Skeletal muscle satellite cell (primary cell): ENCODE measurements around the gene SERTAD2.

Experiments used
- H3K27me3 ChIP-seq: 2 replicates; pipeline ENCODE4 v1.7.0; 2013; ENCODE audit warnings: low read length; ENCODE audit not compliant: control insufficient read depth, insufficient read depth
- H3K36me3 ChIP-seq: 2 replicates; pipeline ENCODE4 v1.7.0; 2013; ENCODE audit warnings: mild to moderate bottlenecking, control low read depth, low read length; ENCODE audit not compliant: insufficient read depth
- H3K4me1 ChIP-seq: 2 replicates; pipeline ENCODE4 v1.7.0; 2013; ENCODE audit warnings: low read length; ENCODE audit not compliant: control insufficient read depth, insufficient read depth
- H3K4me2 ChIP-seq: 2 replicates; pipeline ENCODE4 v1.7.0; 2013; ENCODE audit warnings: mild to moderate bottlenecking, low read length
- H3K4me3 ChIP-seq: 2 replicates; pipeline ENCODE4 v1.7.0; 2013; ENCODE audit warnings: low read length
- H3K9ac ChIP-seq: 2 replicates; pipeline ENCODE4 v1.7.0; 2013; ENCODE audit warnings: mild to moderate bottlenecking, low read depth, low read length, moderate library complexity
- H3K9me3 ChIP-seq: replicated peaks from 2 replicates; pipeline ENCODE4 v1.7.0; 2013; ENCODE audit warnings: mild to moderate bottlenecking, control low read depth, low read length

Gene SERTAD2

GRCh38 chr2:64631771-64632170 is 21.9 kb downstream of the SERTAD2 start:
- Histone ChIP-seq H3K9me3 (no peaks in the 10 kb centered on the region), H3K9ac (no peak overlapping the region), H3K27me3 (no peaks in the 10 kb centered on the region), H3K4me3 (no peak overlapping the region), H3K36me3 (peaks cover 63% of the 10 kb centered on the region), H3K4me1 (no peaks in the 10 kb centered on the region), H3K4me2 (no peak overlapping the region)

GRCh38 chr2:64630752-64631151 is 23.0 kb downstream of the SERTAD2 start:
- no peaks in the 10 kb centered on the region for H3K27me3 ChIP-seq
- H3K4me2 ChIP-seq: no peak overlapping the region
- H3K4me1 ChIP-seq: no peaks in the 10 kb centered on the region
- peaks cover 53% of the 10 kb centered on the region for H3K36me3 ChIP-seq
- H3K4me3 ChIP-seq: no peak overlapping the region
- H3K9ac ChIP-seq: no peak overlapping the region
- no peaks in the 10 kb centered on the region for H3K9me3 ChIP-seq

- Histone ChIP-seq H3K9me3 (no peaks in the 10 kb centered on the region), H3K4me3 (no peak overlapping the region), H3K4me2 (no peak overlapping the region), H3K36me3 (peaks cover 45% of the 10 kb centered on the region), H3K4me1 (no peaks in the 10 kb centered on the region), H3K9ac (no peak overlapping the region), H3K27me3 (no peaks in the 10 kb centered on the region)
Measured at GRCh38 chr2:64629875-64630274, 23.8 kb downstream of the SERTAD2 start.

GRCh38 chr2:64629329-64629781 is 24.4 kb downstream of the SERTAD2 start:
- H3K4me3 ChIP-seq: no peak overlapping the region
- H3K4me1 ChIP-seq: no peaks in the 10 kb centered on the region
- no peaks in the 10 kb centered on the region for H3K9me3 ChIP-seq
- no peak overlapping the region for H3K9ac ChIP-seq
- H3K27me3 ChIP-seq: no peaks in the 10 kb centered on the region
- H3K36me3 ChIP-seq: peaks cover 40% of the 10 kb centered on the region
- H3K4me2 ChIP-seq: no peak overlapping the region

- Histone ChIP-seq H3K4me2 (no peak overlapping the region), H3K4me1 (peaks cover 1% of the 10 kb centered on the region), H3K4me3 (no peak overlapping the region), H3K27me3 (no peaks in the 10 kb centered on the region), H3K9me3 (no peaks in the 10 kb centered on the region), H3K9ac (no peak overlapping the region), H3K36me3 (peaks cover 30% of the 10 kb centered on the region)
Measured at GRCh38 chr2:64627860-64628841, 25.6 kb downstream of the SERTAD2 start.

DNA sequence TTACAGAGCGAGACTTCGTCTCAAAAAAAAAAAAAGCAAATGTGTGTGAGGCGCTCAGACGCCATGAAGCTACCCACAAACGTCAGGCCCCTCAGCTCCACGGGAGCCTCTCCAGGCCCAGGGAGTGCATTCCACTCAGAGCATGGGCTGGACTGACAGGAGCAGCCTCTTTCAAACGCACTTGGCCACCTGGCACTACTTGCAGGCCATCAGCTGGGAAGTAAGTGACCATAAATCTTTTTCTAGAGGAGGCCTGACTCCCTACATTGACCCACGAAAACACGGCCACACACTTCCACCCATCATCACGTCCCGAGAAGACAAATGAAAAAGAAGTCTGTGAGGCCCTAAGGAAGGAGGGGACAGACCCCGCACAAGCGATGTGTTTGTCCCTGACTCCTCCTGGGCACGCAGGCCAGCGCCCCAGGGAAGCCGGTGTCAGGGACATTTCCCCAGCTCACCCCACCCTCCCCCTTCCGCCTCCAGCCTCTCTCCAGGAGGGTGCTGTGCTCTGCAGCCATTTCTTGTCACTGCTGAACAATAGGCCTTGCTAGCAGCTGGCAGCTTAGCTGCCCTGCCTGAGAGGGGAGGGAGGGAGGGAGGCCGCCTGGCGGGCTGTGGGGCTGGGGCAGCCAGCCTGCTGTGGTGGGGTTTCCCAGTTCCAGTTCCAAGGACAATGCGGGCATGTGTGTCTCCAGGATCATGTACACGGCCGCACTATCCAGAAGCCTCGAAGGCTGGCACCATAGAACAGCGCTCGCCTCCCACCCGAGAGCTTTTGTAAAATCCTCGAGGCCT is 26.6 kb downstream of the SERTAD2 start:
- H3K27me3 ChIP-seq: no peaks in the 10 kb centered on the region
- no peak overlapping the region for H3K4me2 ChIP-seq
- no peak overlapping the region for H3K4me3 ChIP-seq
- peaks cover 21% of the 10 kb centered on the region for H3K36me3 ChIP-seq
- no peaks in the 10 kb centered on the region for H3K9me3 ChIP-seq
- H3K9ac ChIP-seq: no peak overlapping the region
- H3K4me1 ChIP-seq: peaks cover 9% of the 10 kb centered on the region

GRCh38 chr2:64626146-64626809 is 27.4 kb downstream of the SERTAD2 start:
- Histone ChIP-seq H3K36me3 (peaks cover 14% of the 10 kb centered on the region), H3K4me3 (no peak overlapping the region), H3K27me3 (no peaks in the 10 kb centered on the region), H3K4me2 (no peak overlapping the region), H3K4me1 (peaks cover 9% of the 10 kb centered on the region), H3K9me3 (no peaks in the 10 kb centered on the region), H3K9ac (no peak overlapping the region)

- H3K27me3 ChIP-seq: no peaks in the 10 kb centered on the region
- peaks cover 9% of the 10 kb centered on the region for H3K4me1 ChIP-seq
- no peak overlapping the region for H3K4me2 ChIP-seq
- H3K9ac ChIP-seq: no peak overlapping the region
- peaks cover 6% of the 10 kb centered on the region for H3K36me3 ChIP-seq
- no peaks in the 10 kb centered on the region for H3K9me3 ChIP-seq
- H3K4me3 ChIP-seq: no peak overlapping the region
Measured at GRCh38 chr2:64625299-64626145, 28.2 kb downstream of the SERTAD2 start.

- H3K4me3 ChIP-seq: no peak overlapping the region
- H3K27me3 ChIP-seq: no peaks in the 10 kb centered on the region
- peaks cover under 1% of the 10 kb centered on the region for H3K36me3 ChIP-seq
- H3K9ac ChIP-seq: no peak overlapping the region
- no peaks in the 10 kb centered on the region for H3K9me3 ChIP-seq
- no peak overlapping the region for H3K4me2 ChIP-seq
- peaks cover 9% of the 10 kb centered on the region for H3K4me1 ChIP-seq
Measured at GRCh38 chr2:64624862-64625261, 28.9 kb downstream of the SERTAD2 start.

DNA sequence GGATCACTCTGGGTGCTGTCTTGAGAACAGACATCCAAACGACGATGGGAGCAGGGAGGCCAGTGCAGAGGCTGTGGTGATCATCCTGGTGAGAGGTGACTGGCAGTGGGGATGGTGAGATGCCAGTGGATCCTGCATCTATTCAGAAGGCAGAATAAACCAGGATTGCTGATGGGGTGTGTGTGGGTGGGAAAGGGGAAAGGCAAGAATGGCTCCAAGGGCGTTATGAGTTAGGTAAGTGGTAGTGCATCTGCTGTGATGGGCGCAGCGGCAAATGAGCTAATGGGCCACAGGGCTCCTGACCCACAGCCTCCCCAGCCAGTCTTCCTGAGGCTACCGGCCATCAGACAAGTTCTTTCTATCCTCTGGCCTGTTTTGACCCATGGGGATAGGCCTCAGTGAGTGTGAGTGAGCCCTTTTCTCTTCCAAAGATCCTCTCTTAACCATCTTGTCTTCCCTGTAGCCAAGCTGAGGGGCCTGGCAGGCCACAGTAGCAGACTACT is 29.6 kb downstream of the SERTAD2 start:
- Histone ChIP-seq H3K9ac (no peak overlapping the region), H3K36me3 (no peaks in the 10 kb centered on the region), H3K4me3 (no peak overlapping the region), H3K27me3 (no peaks in the 10 kb centered on the region), H3K4me2 (no peak overlapping the region), H3K9me3 (no peaks in the 10 kb centered on the region), H3K4me1 (peaks cover 9% of the 10 kb centered on the region)
